Measurements from ENCODE around the gene ARSB.
"Not testable (repeated sequence)": the region's sequence is repeated elsewhere in the genome, so short reads cannot be mapped to it uniquely, and the experiment has no call there.

Gene ARSB

GRCh38 chr5:78953092-78953800 is 31.9 kb downstream of the ARSB start:
- no peak for DNase-seq
- no peak for ATAC-seq

GRCh38 chr5:78930721-78931120 is 54.4 kb downstream of the ARSB start:
- ATAC-seq = no peak
- no peak for DNase-seq

GRCh38 chr5:78929833-78930232 is 55.3 kb downstream of the ARSB start:
- no peak for DNase-seq
- no peak for ATAC-seq

GRCh38 chr5:78927657-78928282 is 57.3 kb downstream of the ARSB start:
- no peak for ATAC-seq

GRCh38 chr5:78926252-78926651 is 58.9 kb downstream of the ARSB start:
- DNase-seq = no peak
- no peak for ATAC-seq

More at GRCh38 chr5:78927657-78928282, 57.3 kb downstream of the ARSB start:
- DNase-seq = no peak

GRCh38 chr5:78925129-78925876 is 59.8 kb downstream of the ARSB start:
- ATAC-seq (no peak), DNase-seq (no peak)

- DNase-seq (no peak), ATAC-seq (no peak)
Measured at GRCh38 chr5:78923622-78923970, 61.5 kb downstream of the ARSB start.

GRCh38 chr5:78922879-78923621 is 62.1 kb downstream of the ARSB start:
- DNase-seq (no peak), ATAC-seq (peak; percentile 65)

- no peak for ATAC-seq
Measured at GRCh38 chr5:78920604-78921003, 64.5 kb downstream of the ARSB start.

GRCh38 chr5:78919796-78920195 is 65.3 kb downstream of the ARSB start:
- ATAC-seq (no peak), DNase-seq (no peak)

More at GRCh38 chr5:78920604-78921003, 64.5 kb downstream of the ARSB start:
- no peak for DNase-seq

GRCh38 chr5:78916044-78916443 is 69.1 kb downstream of the ARSB start:
- ATAC-seq = no peak

GRCh38 chr5:78915170-78915569 is 69.9 kb downstream of the ARSB start:
- DNase-seq (no peak), ATAC-seq (no peak)

More at GRCh38 chr5:78916044-78916443, 69.1 kb downstream of the ARSB start:
- DNase-seq = no peak

GRCh38 chr5:78912811-78913210 is 72.3 kb downstream of the ARSB start:
- no peak for DNase-seq
- no peak for ATAC-seq

GRCh38 chr5:78912085-78912771 is 72.9 kb downstream of the ARSB start:
- ATAC-seq (no peak), DNase-seq (no peak)

- not testable (repeated sequence) for ATAC-seq, DNase-seq
Measured at GRCh38 chr5:78909224-78909983, 75.7 kb downstream of the ARSB start.

GRCh38 chr5:78908173-78909061 is 76.7 kb downstream of the ARSB start:
- ATAC-seq (no peak), DNase-seq (no peak)

GRCh38 chr5:78907255-78907891 is 77.7 kb downstream of the ARSB start:
- no peak for DNase-seq
- ATAC-seq = peak; percentile 23

- DNase-seq = no peak
- no peak for ATAC-seq
Measured at GRCh38 chr5:78905084-78905938, 79.8 kb downstream of the ARSB start.

- no peak for DNase-seq
- no peak for ATAC-seq
Measured at GRCh38 chr5:78903861-78904260, 81.2 kb downstream of the ARSB start.

Measured in stimulated activated naive CD8-positive, alpha-beta T cell treated with anti-CD3 and anti-CD28 coated beads, Interleukin-15, Interleukin-2, amounts not matched to agents 100 U/mL and 50 U/mL, for 24 hours (primary cell).